ENCODE measurements around the gene DDIAS.
"Not testable (repeated sequence)": the region's sequence is repeated elsewhere in the genome, so short reads cannot be mapped to it uniquely, and the experiment has no call there.

The DDIAS gene

GRCh38 chr11:82907371-82907770, 5.8 kb downstream of the DDIAS start:
- Histone ChIP-seq H3K9ac (ENCODE audit: low read depth, low read length) (no peak overlapping the region), H3K4me2 (ENCODE audit: low read length) (peak overlapping the region; percentile 29), H3K36me3 (ENCODE audit: insufficient read depth, low read length) (no peaks in the 10 kb centered on the region), H3K9me3 (replicated peaks; ENCODE audit: low read length) (no peaks in the 10 kb centered on the region), H3K4me1 (ENCODE audit: control insufficient read depth, insufficient read depth, low read length) (peaks cover 5% of the 10 kb centered on the region), H3K4me3 (ENCODE audit: low read length) (no peak overlapping the region), H3K27me3 (ENCODE audit: control insufficient read depth, insufficient read depth, low read length) (no peaks in the 10 kb centered on the region)

- Histone ChIP-seq H3K4me2 (ENCODE audit: low read length) (no peak overlapping the region), H3K9me3 (replicated peaks; ENCODE audit: low read length) (no peaks in the 10 kb centered on the region), H3K9ac (ENCODE audit: low read depth, low read length) (no peak overlapping the region), H3K4me1 (ENCODE audit: control insufficient read depth, insufficient read depth, low read length) (peaks cover 3% of the 10 kb centered on the region), H3K36me3 (ENCODE audit: insufficient read depth, low read length) (no peaks in the 10 kb centered on the region), H3K4me3 (ENCODE audit: low read length) (no peak overlapping the region), H3K27me3 (ENCODE audit: control insufficient read depth, insufficient read depth, low read length) (no peaks in the 10 kb centered on the region)
Measured at GRCh38 chr11:82908311-82908710, 6.8 kb downstream of the DDIAS start.

- no peaks in the 10 kb centered on the region for H3K36me3 ChIP-seq (ENCODE audit: insufficient read depth, low read length)
- no peak overlapping the region for H3K4me3 ChIP-seq (ENCODE audit: low read length)
- H3K9me3 ChIP-seq (replicated peaks; ENCODE audit: low read length): no peaks in the 10 kb centered on the region
- H3K27me3 ChIP-seq (ENCODE audit: control insufficient read depth, insufficient read depth, low read length): no peaks in the 10 kb centered on the region
- H3K9ac ChIP-seq (ENCODE audit: low read depth, low read length): no peak overlapping the region
- H3K4me1 ChIP-seq (ENCODE audit: control insufficient read depth, insufficient read depth, low read length): peaks cover 3% of the 10 kb centered on the region
- H3K4me2 ChIP-seq (ENCODE audit: low read length): no peak overlapping the region
Measured at GRCh38 chr11:82909015-82909640, 7.6 kb downstream of the DDIAS start.

DNA sequence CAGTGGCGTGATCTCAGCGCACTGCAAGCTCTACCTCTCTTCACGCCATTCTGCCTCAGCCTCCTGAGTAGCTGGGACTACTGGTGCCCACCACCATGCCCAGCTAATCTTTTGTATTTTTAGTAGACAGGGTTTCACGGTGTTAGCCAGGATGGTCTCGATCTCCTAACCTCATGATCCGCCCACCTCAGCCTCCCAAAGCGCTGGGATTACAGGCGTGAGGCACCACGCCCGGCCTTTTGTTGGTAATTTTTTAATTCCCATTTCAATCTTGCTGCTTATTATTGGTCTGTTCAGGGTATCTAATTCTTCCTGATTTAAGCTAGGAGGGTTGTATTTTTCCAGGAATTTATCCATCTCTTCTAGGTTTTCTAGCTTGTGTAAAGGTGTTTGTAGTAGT, 18.2 kb downstream of the DDIAS start:
- H3K9me3 ChIP-seq (replicated peaks; ENCODE audit: low read length); H3K4me2 ChIP-seq (ENCODE audit: low read length); H3K4me3 ChIP-seq (ENCODE audit: low read length); H3K4me1 ChIP-seq (ENCODE audit: control insufficient read depth, insufficient read depth, low read length); H3K9ac ChIP-seq (ENCODE audit: low read depth, low read length); H3K36me3 ChIP-seq (ENCODE audit: insufficient read depth, low read length); H3K27me3 ChIP-seq (ENCODE audit: control insufficient read depth, insufficient read depth, low read length): not testable (repeated sequence)

- H3K4me1 ChIP-seq (ENCODE audit: control insufficient read depth, insufficient read depth, low read length); H3K36me3 ChIP-seq (ENCODE audit: insufficient read depth, low read length); H3K9ac ChIP-seq (ENCODE audit: low read depth, low read length); H3K4me2 ChIP-seq (ENCODE audit: low read length); H3K4me3 ChIP-seq (ENCODE audit: low read length); H3K9me3 ChIP-seq (replicated peaks; ENCODE audit: low read length); H3K27me3 ChIP-seq (ENCODE audit: control insufficient read depth, insufficient read depth, low read length): not testable (repeated sequence)
Measured at GRCh38 chr11:82920227-82920626, 18.7 kb downstream of the DDIAS start.

DNA sequence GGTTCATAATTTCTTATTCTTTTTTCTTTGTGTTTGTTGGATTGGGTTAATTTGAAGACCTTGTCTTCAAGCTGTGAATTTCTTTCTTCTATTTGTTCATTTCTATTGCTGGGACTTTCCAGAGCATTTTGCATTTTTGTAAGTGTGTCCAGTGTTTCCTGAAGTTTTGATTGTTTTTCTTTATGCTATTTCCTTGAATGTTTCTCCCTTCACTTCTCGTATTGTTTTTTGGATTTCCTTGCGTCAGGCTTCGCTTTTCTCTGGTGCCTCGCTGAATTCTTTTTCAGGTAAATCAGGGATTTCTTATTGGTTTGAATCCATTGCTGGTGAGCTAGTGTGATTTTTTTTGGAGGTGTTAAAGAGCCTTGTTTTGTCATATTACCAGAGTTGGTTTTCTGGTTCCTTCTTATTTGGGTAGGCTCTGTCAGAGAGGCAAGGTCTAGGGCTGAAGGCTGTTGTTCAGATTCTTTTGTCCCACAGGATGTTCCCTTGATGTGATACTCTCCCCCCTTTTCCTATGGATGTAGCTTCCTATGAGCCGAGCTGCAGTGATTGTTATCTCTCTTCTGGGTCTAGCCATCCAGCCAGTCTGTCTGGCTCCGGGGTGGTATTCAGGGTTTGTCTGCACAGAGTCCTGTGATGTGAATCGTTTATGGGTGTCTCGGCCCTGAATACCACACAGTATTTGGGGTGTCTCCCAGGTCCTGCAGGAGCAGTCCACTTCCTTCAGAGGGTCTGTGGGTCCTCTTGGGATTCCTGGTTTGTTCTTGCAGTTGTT, 21.0 kb downstream of the DDIAS start:
- H3K4me3 ChIP-seq (ENCODE audit: low read length); H3K9ac ChIP-seq (ENCODE audit: low read depth, low read length); H3K4me1 ChIP-seq (ENCODE audit: control insufficient read depth, insufficient read depth, low read length); H3K27me3 ChIP-seq (ENCODE audit: control insufficient read depth, insufficient read depth, low read length); H3K36me3 ChIP-seq (ENCODE audit: insufficient read depth, low read length); H3K4me2 ChIP-seq (ENCODE audit: low read length); H3K9me3 ChIP-seq (replicated peaks; ENCODE audit: low read length): not testable (repeated sequence)

GRCh38 chr11:82924522-82925224, 23.1 kb downstream of the DDIAS start:
- H3K4me1 ChIP-seq (ENCODE audit: control insufficient read depth, insufficient read depth, low read length): no peaks in the 10 kb centered on the region
- H3K9ac ChIP-seq (ENCODE audit: low read depth, low read length): no peak overlapping the region
- no peaks in the 10 kb centered on the region for H3K27me3 ChIP-seq (ENCODE audit: control insufficient read depth, insufficient read depth, low read length)
- no peak overlapping the region for H3K4me2 ChIP-seq (ENCODE audit: low read length)
- H3K36me3 ChIP-seq (ENCODE audit: insufficient read depth, low read length): no peaks in the 10 kb centered on the region
- no peak overlapping the region for H3K4me3 ChIP-seq (ENCODE audit: low read length)
- H3K9me3 ChIP-seq (replicated peaks; ENCODE audit: low read length): no peaks in the 10 kb centered on the region

DNA sequence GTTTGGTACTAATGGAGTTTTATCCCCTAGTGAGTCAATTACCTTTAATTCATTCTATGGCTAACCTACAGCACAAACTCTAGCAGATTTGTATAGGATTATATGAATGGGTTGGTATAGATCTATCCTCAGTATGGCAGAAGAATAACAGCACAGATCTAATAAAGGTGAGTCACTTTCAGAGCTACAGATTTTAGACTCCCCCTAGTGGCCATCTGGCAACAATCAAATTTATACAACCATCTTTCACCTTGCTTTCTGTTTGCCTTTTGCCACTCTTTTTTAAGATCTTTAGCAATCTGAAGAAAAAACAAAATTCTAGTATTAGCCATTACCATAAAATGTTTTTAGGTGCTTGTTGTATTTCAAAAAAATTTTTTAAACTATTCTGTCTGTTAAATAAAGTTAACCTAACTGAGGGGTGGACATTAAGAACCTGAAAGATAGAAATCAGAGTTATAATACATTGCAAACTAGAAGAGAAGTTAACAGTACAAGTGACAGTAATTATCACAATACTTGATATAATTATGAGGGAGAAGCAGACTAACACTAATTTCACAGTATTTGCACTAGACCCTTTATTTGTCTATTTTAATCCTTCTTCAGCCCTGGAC, 25.8 kb downstream of the DDIAS start:
- no peak overlapping the region for H3K9ac ChIP-seq (ENCODE audit: low read depth, low read length)
- H3K27me3 ChIP-seq (ENCODE audit: control insufficient read depth, insufficient read depth, low read length): no peaks in the 10 kb centered on the region
- no peak overlapping the region for H3K4me3 ChIP-seq (ENCODE audit: low read length)
- no peaks in the 10 kb centered on the region for H3K4me1 ChIP-seq (ENCODE audit: control insufficient read depth, insufficient read depth, low read length)
- H3K9me3 ChIP-seq (replicated peaks; ENCODE audit: low read length): no peaks in the 10 kb centered on the region
- peaks cover 5% of the 10 kb centered on the region for H3K36me3 ChIP-seq (ENCODE audit: insufficient read depth, low read length)
- no peak overlapping the region for H3K4me2 ChIP-seq (ENCODE audit: low read length)

- no peaks in the 10 kb centered on the region for H3K4me1 ChIP-seq (ENCODE audit: control insufficient read depth, insufficient read depth, low read length)
- no peak overlapping the region for H3K4me2 ChIP-seq (ENCODE audit: low read length)
- no peaks in the 10 kb centered on the region for H3K9me3 ChIP-seq (replicated peaks; ENCODE audit: low read length)
- H3K9ac ChIP-seq (ENCODE audit: low read depth, low read length): no peak overlapping the region
- H3K4me3 ChIP-seq (ENCODE audit: low read length): no peak overlapping the region
- no peaks in the 10 kb centered on the region for H3K27me3 ChIP-seq (ENCODE audit: control insufficient read depth, insufficient read depth, low read length)
- H3K36me3 ChIP-seq (ENCODE audit: insufficient read depth, low read length): peaks cover 9% of the 10 kb centered on the region
Measured at GRCh38 chr11:82929121-82929520, 27.6 kb downstream of the DDIAS start.

DNA sequence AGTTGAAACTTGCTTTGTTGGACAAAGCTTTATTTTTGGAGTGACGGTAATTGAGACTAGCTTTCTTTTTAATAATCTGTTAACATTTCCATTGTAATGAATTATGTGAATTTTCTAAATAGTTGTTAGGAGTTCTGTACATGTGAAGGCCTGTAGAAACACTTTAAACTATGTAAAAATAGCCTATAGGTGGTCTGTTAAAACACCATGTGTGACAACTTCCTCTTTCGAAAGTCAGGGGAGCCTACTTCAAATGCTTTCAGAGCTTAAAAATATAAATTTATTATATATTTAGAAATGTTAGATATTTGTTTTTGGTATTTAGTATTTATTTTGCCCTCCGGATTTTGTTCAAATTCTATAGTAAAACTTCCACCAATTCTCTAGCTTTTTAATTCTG, 28.7 kb downstream of the DDIAS start:
- H3K27me3 ChIP-seq (ENCODE audit: control insufficient read depth, insufficient read depth, low read length): no peaks in the 10 kb centered on the region
- no peaks in the 10 kb centered on the region for H3K4me1 ChIP-seq (ENCODE audit: control insufficient read depth, insufficient read depth, low read length)
- no peak overlapping the region for H3K4me3 ChIP-seq (ENCODE audit: low read length)
- H3K9me3 ChIP-seq (replicated peaks; ENCODE audit: low read length): no peaks in the 10 kb centered on the region
- H3K9ac ChIP-seq (ENCODE audit: low read depth, low read length): no peak overlapping the region
- no peak overlapping the region for H3K4me2 ChIP-seq (ENCODE audit: low read length)
- H3K36me3 ChIP-seq (ENCODE audit: insufficient read depth, low read length): peaks cover 9% of the 10 kb centered on the region

DNA sequence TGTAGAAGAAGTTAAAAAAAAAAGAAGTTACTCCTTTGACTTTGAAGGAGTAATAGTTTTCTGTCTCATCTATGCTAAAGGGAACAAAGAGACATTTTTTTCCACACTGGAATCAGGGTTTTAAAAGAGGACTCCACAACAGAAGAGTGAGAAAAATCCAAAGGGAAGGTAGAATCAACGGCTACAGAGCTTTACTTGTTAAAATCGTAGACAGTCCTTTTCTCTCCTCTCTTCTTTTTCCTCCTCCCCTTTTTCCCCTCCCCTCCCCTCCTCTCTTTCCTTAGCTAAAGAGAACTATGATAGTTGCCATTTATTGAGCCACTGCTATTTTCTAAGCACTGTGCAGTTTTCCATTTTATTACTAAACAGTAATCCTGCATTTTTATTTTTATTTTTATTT, 29.2 kb downstream of the DDIAS start:
- H3K9ac ChIP-seq (ENCODE audit: low read depth, low read length): no peak overlapping the region

More for the DNA sequence above, 29.2 kb downstream of the DDIAS start:
- no peaks in the 10 kb centered on the region for H3K4me1 ChIP-seq (ENCODE audit: control insufficient read depth, insufficient read depth, low read length)
- peaks cover 9% of the 10 kb centered on the region for H3K36me3 ChIP-seq (ENCODE audit: insufficient read depth, low read length)
- no peaks in the 10 kb centered on the region for H3K27me3 ChIP-seq (ENCODE audit: control insufficient read depth, insufficient read depth, low read length)
- H3K9me3 ChIP-seq (replicated peaks; ENCODE audit: low read length): no peaks in the 10 kb centered on the region
- no peak overlapping the region for H3K4me3 ChIP-seq (ENCODE audit: low read length)
- H3K4me2 ChIP-seq (ENCODE audit: low read length): no peak overlapping the region

Measured in skeletal muscle satellite cell (primary cell).